Measurements from ENCODE around the gene GRID2. TPM values are rescaled to one million over a fixed set of nuclear protein-coding genes. Genes with fewer than 3 reads are reported as not detected.
"Not testable (repeated sequence)": the region's sequence is repeated elsewhere in the genome, so short reads cannot be mapped to it uniquely, and the experiment has no call there.

The GRID2 gene
- total RNA-seq, 1 donor from 2014 or later, result 11.6 TPM

- TF ChIP-seq CTCF (IDR thresholded peaks at IDR 0.05; ENCODE audit: unreplicated experiment), result no peak
These were observed 102.7 kb downstream of the GRID2 start for GRCh38 chr4:92406488-92406887.

GRCh38 chr4:92421920-92422319, 118.2 kb downstream of the GRID2 start:
- Mint-ChIP-seq H3K9me3 (ENCODE audit: unreplicated experiment) (no peaks in the 10 kb centered on the region), H3K4me3 (ENCODE audit: unreplicated experiment) (no peak overlapping the region), H3K4me1 (ENCODE audit: unreplicated experiment) (no peaks in the 10 kb centered on the region), H3K27ac (ENCODE audit: unreplicated experiment) (no peak overlapping the region), H3K27me3 (ENCODE audit: unreplicated experiment) (no peaks in the 10 kb centered on the region), H3K36me3 (ENCODE audit: low read depth, unreplicated experiment) (no peaks in the 10 kb centered on the region)
- no peak for DNase-seq (ENCODE audit: low spot score)
- no peak for TF ChIP-seq CTCF (IDR thresholded peaks at IDR 0.05; ENCODE audit: unreplicated experiment)

More at GRCh38 chr4:92406488-92406887, 102.7 kb downstream of the GRID2 start:
- Mint-ChIP-seq H3K4me1 (ENCODE audit: unreplicated experiment) (no peaks in the 10 kb centered on the region), H3K4me3 (ENCODE audit: unreplicated experiment) (no peak overlapping the region), H3K27ac (ENCODE audit: unreplicated experiment) (no peak overlapping the region), H3K9me3 (ENCODE audit: unreplicated experiment) (no peaks in the 10 kb centered on the region), H3K27me3 (ENCODE audit: unreplicated experiment) (no peaks in the 10 kb centered on the region), H3K36me3 (ENCODE audit: low read depth, unreplicated experiment) (no peaks in the 10 kb centered on the region)
- DNase-seq (ENCODE audit: low spot score), result no peak

- no peak overlapping the region for H3K4me3 Mint-ChIP-seq (ENCODE audit: unreplicated experiment)
- no peaks in the 10 kb centered on the region for H3K4me1 Mint-ChIP-seq (ENCODE audit: unreplicated experiment)
- DNase-seq (ENCODE audit: low spot score), result no peak
- H3K27ac Mint-ChIP-seq (ENCODE audit: unreplicated experiment), result no peak overlapping the region
- H3K36me3 Mint-ChIP-seq (ENCODE audit: low read depth, unreplicated experiment), result peaks cover 4% of the 10 kb centered on the region
- no peak for TF ChIP-seq CTCF (IDR thresholded peaks at IDR 0.05; ENCODE audit: unreplicated experiment)
- no peaks in the 10 kb centered on the region for H3K27me3 Mint-ChIP-seq (ENCODE audit: unreplicated experiment)
- no peaks in the 10 kb centered on the region for H3K9me3 Mint-ChIP-seq (ENCODE audit: unreplicated experiment)
These were observed 129.5 kb downstream of the GRID2 start for GRCh38 chr4:92433272-92433758.

GRCh38 chr4:92438722-92439121, 135.0 kb downstream of the GRID2 start:
- not testable (repeated sequence) for DNase-seq (ENCODE audit: low spot score); H3K4me3 Mint-ChIP-seq (ENCODE audit: unreplicated experiment)

GRCh38 chr4:92442131-92442530, 138.4 kb downstream of the GRID2 start:
- Mint-ChIP-seq H3K4me3 (ENCODE audit: unreplicated experiment) (peak overlapping the region; percentile 91), H3K4me1 (ENCODE audit: unreplicated experiment) (peaks cover 37% of the 10 kb centered on the region), H3K27ac (ENCODE audit: unreplicated experiment) (peak overlapping the region; percentile 82)
- H3K36me3 Mint-ChIP-seq (ENCODE audit: low read depth, unreplicated experiment); H3K27me3 Mint-ChIP-seq (ENCODE audit: unreplicated experiment); H3K9me3 Mint-ChIP-seq (ENCODE audit: unreplicated experiment): not testable (repeated sequence)
- peak; percentile 19 for DNase-seq (ENCODE audit: low spot score)

More at GRCh38 chr4:92438722-92439121, 135.0 kb downstream of the GRID2 start:
- peak overlapping the region; percentile 16 for H3K27ac Mint-ChIP-seq (ENCODE audit: unreplicated experiment)
- peaks cover 26% of the 10 kb centered on the region for H3K4me1 Mint-ChIP-seq (ENCODE audit: unreplicated experiment)
- H3K27me3 Mint-ChIP-seq (ENCODE audit: unreplicated experiment); H3K36me3 Mint-ChIP-seq (ENCODE audit: low read depth, unreplicated experiment); H3K9me3 Mint-ChIP-seq (ENCODE audit: unreplicated experiment): not testable (repeated sequence)

GRCh38 chr4:92444143-92444843, 140.5 kb downstream of the GRID2 start:
- not testable (repeated sequence) for H3K27me3 Mint-ChIP-seq (ENCODE audit: unreplicated experiment)

More at GRCh38 chr4:92444143-92444843, 140.5 kb downstream of the GRID2 start:
- not testable (repeated sequence) for DNase-seq (ENCODE audit: low spot score); H3K9me3 Mint-ChIP-seq (ENCODE audit: unreplicated experiment); H3K36me3 Mint-ChIP-seq (ENCODE audit: low read depth, unreplicated experiment)
- H3K27ac Mint-ChIP-seq (ENCODE audit: unreplicated experiment), result peak overlapping the region; percentile 52
- H3K4me3 Mint-ChIP-seq (ENCODE audit: unreplicated experiment), result peak overlapping the region; percentile 81
- peaks cover 34% of the 10 kb centered on the region for H3K4me1 Mint-ChIP-seq (ENCODE audit: unreplicated experiment)
